NCI-H69 (cell line): ENCODE data around the gene ANKRD18B.
"Not testable (repeated sequence)": the region's sequence is repeated elsewhere in the genome, so short reads cannot be mapped to it uniquely, and the experiment has no call there.

ENCODE experiments used
- DNase-seq: peaks from one replicate; lab custom pipeline; 2025; lab: John Stamatoyannopoulos, UW

ANKRD18B gene

GRCh38 chr9:33533958-33534357 lies 9.9 kb downstream of the ANKRD18B start:
- not testable (repeated sequence) for DNase-seq

- DNase-seq, result no peak
These were observed 11.5 kb downstream of the ANKRD18B start for GRCh38 chr9:33535541-33535940.

- DNase-seq, result not testable (repeated sequence)
These were observed 19.4 kb downstream of the ANKRD18B start for GRCh38 chr9:33543463-33543862.

DNA sequence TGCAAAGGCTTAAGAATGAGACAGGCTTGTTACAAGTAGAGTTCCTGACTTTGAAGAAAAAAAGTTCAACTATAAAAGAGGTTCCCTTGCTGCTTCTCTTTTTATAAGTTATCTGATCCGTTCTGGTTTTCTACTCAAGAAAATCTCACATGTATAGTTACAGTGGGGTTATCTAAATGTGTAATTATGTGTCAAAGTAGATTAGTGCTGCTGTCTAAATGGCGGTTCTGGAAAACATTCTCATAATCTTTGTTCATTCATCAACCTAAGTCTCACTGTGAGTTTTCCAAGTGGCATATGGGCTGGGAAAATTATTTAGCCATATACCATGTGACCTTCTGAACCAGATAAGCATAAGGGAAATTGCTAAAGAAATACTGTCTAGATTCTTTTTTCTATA lies 21.7 kb downstream of the ANKRD18B start:
- not testable (repeated sequence) for DNase-seq

GRCh38 chr9:33548816-33549215 lies 24.8 kb downstream of the ANKRD18B start:
- not testable (repeated sequence) for DNase-seq

DNA sequence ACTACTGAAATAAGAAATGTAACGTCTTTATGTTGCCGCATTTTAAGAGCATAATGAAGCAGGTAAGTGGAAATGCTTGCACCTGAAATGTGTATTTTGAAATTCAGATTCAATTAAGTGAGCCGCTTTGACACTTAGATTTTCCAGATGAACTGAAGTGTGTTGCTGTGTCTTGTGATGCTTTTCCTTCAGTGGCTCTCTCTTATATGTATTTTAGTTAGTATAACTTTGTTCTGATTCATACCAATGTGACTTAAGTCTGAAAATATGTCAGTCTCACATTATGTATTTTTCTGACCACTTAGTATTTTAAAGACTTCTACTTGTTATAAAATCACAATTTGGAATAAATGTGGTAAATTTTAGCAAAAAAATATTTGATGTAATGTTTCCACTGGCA lies 25.4 kb downstream of the ANKRD18B start:
- not testable (repeated sequence) for DNase-seq

DNA sequence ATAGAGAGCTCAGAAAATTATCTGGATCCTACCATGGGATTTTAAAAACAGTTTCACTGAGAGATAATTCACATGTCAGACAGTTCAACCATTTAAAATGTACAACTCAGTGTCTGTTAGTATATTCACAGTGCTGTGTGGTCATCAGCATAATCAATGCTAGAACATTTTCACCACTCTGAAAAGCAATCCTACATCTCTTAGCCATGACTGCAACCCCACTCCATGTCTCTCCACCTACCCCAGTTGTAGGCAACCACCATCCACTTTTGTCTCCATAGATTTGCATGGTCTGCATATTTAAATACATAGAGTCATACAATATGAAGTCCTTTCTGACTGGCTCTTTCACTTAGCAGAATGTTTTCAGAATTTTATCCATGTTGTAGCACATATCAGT lies 27.1 kb downstream of the ANKRD18B start:
- DNase-seq, result not testable (repeated sequence)

DNA sequence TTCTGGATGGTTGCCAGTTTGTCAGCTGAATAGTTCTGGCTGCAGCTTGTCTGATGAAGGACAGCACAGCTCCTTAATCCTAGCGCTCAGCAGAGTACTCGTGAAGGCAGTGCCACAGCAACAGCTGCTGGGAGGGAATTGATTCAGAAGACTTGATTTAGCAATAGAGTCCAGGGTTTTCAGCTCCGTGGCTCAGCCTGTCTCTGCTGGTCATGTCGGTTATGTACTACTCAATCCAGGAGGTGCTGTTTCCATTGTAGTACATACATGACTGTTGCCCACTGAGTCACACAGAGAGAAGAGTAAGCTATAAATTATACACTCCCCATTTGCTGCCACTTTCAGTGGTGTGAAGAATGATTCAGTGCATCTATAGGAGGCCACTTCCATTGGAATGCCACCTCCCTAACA lies 28.3 kb downstream of the ANKRD18B start:
- not testable (repeated sequence) for DNase-seq

- DNase-seq, result peak; percentile 47
These were observed 36.2 kb downstream of the ANKRD18B start for GRCh38 chr9:33560217-33560616.

GRCh38 chr9:33562196-33562595 lies 38.1 kb downstream of the ANKRD18B start:
- not testable (repeated sequence) for DNase-seq

- not testable (repeated sequence) for DNase-seq
These were observed 43.7 kb downstream of the ANKRD18B start for GRCh38 chr9:33567776-33568175.

GRCh38 chr9:33577786-33578185 lies 53.7 kb downstream of the ANKRD18B start:
- DNase-seq, result not testable (repeated sequence)

DNA sequence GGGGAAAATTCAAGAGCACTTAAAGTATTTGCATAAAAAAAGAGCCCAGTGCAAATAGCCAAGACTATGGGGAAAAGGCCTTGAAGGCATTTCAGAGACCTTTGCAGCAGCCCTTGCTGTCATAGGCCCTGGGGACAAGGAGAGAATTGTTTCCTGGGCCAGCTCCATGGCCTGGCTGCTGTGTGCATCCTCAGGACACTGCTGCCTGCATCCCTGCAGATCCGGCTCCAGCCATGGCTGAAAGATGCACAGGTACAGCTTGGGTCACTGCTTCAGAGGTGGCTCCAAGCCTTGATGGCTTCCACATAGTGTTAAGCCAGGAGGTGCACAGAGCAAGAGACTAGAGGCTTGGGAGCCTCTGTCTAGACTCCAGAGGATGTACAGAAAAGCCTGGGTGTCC lies 55.9 kb downstream of the ANKRD18B start:
- DNase-seq, result not testable (repeated sequence)

DNA sequence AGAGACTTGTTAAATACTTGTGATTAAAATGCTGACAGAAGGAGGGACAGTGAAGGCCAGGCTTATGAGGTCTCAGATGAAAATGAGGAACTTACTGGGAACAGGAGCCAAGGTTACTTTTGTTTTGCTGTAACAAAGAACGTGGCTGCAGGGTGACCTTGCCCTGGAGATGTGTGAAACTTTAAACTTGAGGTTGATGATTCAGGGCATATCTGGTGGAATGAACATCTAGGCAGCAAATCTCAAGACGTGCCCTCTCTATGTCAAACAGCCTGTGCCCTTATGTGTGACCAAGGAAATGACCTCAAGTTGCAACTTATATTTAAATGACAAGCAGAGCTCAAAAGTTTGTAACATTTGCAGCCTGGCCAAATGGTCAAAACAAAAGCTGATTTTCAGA lies 58.6 kb downstream of the ANKRD18B start:
- DNase-seq, result not testable (repeated sequence)

DNA sequence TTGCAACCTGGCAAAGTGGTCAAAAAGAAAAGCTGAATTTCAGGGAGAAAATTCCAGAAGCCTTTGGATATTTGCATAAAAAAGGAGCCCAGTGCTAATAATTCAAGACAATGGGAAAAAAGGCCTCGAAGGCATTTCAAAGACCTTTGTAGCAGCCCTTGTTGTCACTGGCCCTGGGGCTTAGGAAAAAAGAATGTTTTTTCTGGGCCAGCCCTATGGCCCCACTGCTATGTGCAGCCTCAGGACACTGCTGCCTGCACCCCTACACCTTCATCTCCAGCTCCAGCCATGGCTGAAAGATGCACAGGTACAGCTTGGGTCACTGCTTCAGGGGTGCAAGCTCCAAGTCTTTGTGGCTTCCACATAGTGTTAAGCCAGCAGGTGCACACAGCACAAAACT lies 62.1 kb downstream of the ANKRD18B start:
- DNase-seq, result not testable (repeated sequence)

DNA sequence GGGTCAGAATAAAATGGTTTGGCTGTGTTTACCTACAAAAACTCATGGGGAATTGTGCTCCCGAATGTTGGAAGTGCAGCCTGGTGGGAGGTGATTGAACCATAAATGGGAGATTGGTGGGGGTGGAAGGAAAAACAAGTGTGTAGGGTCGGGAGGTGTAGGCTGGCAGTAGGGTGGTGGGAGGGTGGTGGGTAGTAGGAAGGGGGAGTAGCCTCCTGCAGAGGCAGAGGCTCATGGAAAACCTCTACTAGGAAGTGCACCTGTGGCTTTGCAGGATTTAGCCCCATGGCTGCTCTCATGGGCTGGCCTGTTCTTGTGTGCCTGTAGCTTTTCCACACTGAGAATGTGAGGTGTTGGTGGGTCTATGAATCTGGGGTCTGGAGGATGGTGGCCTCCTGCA lies 63.7 kb downstream of the ANKRD18B start:
- DNase-seq, result not testable (repeated sequence)

DNA sequence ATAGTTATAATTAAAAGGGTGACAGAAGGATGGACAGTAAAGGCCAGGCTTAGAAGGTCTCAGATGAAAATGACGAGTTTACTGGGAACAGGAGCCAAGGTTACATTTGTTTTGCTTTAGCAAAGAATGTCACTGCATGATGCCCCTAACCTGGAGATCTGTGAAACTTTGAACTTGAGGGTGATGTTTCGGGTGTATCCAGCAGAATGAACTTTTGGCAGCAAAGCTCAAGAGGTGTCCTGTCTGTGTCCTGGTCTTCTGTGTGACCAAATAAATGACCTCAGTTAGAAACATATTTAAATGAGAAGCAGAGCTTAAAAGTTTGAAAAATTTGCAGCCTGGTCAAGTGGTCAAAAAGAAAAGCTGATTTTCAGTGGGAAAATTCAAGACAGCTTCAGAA lies 64.8 kb downstream of the ANKRD18B start:
- not testable (repeated sequence) for DNase-seq

- DNase-seq, result not testable (repeated sequence)
These were observed 66.8 kb downstream of the ANKRD18B start for GRCh38 chr9:33590857-33591256.

GRCh38 chr9:33596974-33597373 lies 72.9 kb downstream of the ANKRD18B start:
- DNase-seq, result not testable (repeated sequence)

DNA sequence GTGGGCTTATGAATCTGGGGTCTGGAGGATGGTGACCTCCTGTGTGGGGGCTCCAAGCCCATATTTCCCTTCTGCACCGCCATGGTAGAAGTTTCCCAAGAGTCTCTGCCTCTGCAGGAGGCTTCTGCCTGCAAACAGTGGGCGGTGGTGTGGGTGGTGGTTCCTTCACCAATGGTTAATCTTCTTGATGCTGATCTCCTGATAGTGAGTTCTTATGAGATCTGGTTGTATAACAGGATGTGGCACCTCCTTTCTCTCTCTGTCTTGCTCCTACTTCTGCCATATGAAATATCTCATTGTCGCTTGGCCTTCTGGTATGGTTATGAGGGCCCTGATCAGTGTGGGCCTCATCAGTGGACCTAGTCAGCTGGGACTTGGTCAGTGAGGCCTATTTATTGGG lies 73.3 kb downstream of the ANKRD18B start:
- DNase-seq, result not testable (repeated sequence)

GRCh38 chr9:33598796-33599379 lies 74.8 kb downstream of the ANKRD18B start:
- DNase-seq, result not testable (repeated sequence)

- not testable (repeated sequence) for DNase-seq
These were observed 76.9 kb downstream of the ANKRD18B start for GRCh38 chr9:33600911-33601310.

- not testable (repeated sequence) for DNase-seq
These were observed 80.2 kb downstream of the ANKRD18B start for GRCh38 chr9:33604249-33604648.

GRCh38 chr9:33604936-33605335 lies 80.9 kb downstream of the ANKRD18B start:
- not testable (repeated sequence) for DNase-seq
